Uterus (tissue), 4 donors: ENCODE measurements around the gene DYNC1H1. TPM values are rescaled to one million over a fixed set of nuclear protein-coding genes. Genes with fewer than 3 reads are reported as not detected.

ENCODE experiments used
- DNase-seq, 2 donors: peaks; one replicate each; pipeline ENCODE4 v3.0.0-alpha.2; 2019 to 2020
- H3K27ac ChIP-seq, 2 donors: fragments of 200-600 bp; sonication (generic); 1 replicate in 1 of 2; 2 replicates in 1 of 2; pipeline ENCODE4 v1.5.1; 2016 to 2018
- H3K27me3 ChIP-seq, 2 donors: fragments of 200-600 bp; sonication (generic); one replicate each; pipeline ENCODE4 v1.5.1; 2018 to 2019; ENCODE audit warnings: control low read depth in 1 of 2
- H3K36me3 ChIP-seq, 2 donors: fragments of 200-600 bp; sonication (generic); one replicate each; pipeline ENCODE4 v1.5.1; 2019; ENCODE audit warnings: control low read depth in 1 of 2
- H3K4me1 ChIP-seq, 2 donors: fragments of 200-600 bp; sonication (generic); one replicate each; pipeline ENCODE4 v1.5.1; 2018 to 2019; ENCODE audit warnings: control low read depth in 1 of 2
- H3K4me3 ChIP-seq, 2 donors: fragments of 200-600 bp; sonication (generic); 1 replicate in 1 of 2; 2 replicates in 1 of 2; pipeline ENCODE4 v1.5.1; 2018 to 2019; ENCODE audit warnings: mild to moderate bottlenecking in 1 of 2
- H3K9me3 ChIP-seq, 2 donors: fragments of 200-600 bp; sonication (generic); one replicate each; pipeline ENCODE4 v1.5.1; 2019; ENCODE audit warnings: control low read depth in 1 of 2
- POLR2A ChIP-seq, 2 donors: fragments of 450-650 bp; IDR thresholded peaks; one replicate each; pipeline ENCODE4 v1.6.1; 2016; ENCODE audit warnings: antibody characterized with exemption in 2 of 2, mild to moderate bottlenecking in 1 of 2, moderate library complexity in 1 of 2
- intact Hi-C: fragments of 100-400 bp; cut with DNase I; formaldehyde crosslinking; loops from one replicate; pipeline ENCODE4 v1.15.1; 2023; ENCODE audit warnings: low total_unique reads
- total RNA-seq, 4 donors: library from RNA; depleted of rRNA in 3 of 4; stranded (reverse); fragments of >200 nt in 3 of 4; gene quantifications; one replicate each; pipeline versions ENCODE4 v1.1.0 to v1.2.4, GENCODE V29; 2014 to 2023
- TF ChIP-seq, protein P1 (sequence below), 4 experiments: fragments of 200-600 bp in 2 of 4; fragments of 450-650 bp in 2 of 4; sonication (generic) in 2 of 4; IDR thresholded peaks; one replicate each; pipeline ENCODE4 v1.5.1; 2016 to 2019; ENCODE audit warnings: antibody characterized with exemption in 4 of 4, mild to moderate bottlenecking in 2 of 4, moderate library complexity in 1 of 4
- donor health status: DM: yes; HTN: yes; CAD: no.

Gene DYNC1H1
- total RNA-seq, 4 donors from 2014 or later, result 251 to 634 (median 479) TPM

- intact Hi-C loops, result no loop called here
- no peak overlapping the region for H3K27ac ChIP-seq
- TF ChIP-seq, protein P1, sequence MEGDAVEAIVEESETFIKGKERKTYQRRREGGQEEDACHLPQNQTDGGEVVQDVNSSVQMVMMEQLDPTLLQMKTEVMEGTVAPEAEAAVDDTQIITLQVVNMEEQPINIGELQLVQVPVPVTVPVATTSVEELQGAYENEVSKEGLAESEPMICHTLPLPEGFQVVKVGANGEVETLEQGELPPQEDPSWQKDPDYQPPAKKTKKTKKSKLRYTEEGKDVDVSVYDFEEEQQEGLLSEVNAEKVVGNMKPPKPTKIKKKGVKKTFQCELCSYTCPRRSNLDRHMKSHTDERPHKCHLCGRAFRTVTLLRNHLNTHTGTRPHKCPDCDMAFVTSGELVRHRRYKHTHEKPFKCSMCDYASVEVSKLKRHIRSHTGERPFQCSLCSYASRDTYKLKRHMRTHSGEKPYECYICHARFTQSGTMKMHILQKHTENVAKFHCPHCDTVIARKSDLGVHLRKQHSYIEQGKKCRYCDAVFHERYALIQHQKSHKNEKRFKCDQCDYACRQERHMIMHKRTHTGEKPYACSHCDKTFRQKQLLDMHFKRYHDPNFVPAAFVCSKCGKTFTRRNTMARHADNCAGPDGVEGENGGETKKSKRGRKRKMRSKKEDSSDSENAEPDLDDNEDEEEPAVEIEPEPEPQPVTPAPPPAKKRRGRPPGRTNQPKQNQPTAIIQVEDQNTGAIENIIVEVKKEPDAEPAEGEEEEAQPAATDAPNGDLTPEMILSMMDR (IDR thresholded peaks at IDR 0.05), result no peak
- TF ChIP-seq POLR2A (IDR thresholded peaks at IDR 0.05), result no peak
- H3K4me3 ChIP-seq, result no peak overlapping the region
- no peaks in the 10 kb centered on the region for H3K4me1 ChIP-seq
- H3K9me3 ChIP-seq, result no peaks in the 10 kb centered on the region
- no peaks in the 10 kb centered on the region for H3K36me3 ChIP-seq
- no peaks in the 10 kb centered on the region for H3K27me3 ChIP-seq
- no peak for DNase-seq
These were observed 44.5 kb downstream of the DYNC1H1 start for GRCh38 chr14:102008891-102009290.

DNA sequence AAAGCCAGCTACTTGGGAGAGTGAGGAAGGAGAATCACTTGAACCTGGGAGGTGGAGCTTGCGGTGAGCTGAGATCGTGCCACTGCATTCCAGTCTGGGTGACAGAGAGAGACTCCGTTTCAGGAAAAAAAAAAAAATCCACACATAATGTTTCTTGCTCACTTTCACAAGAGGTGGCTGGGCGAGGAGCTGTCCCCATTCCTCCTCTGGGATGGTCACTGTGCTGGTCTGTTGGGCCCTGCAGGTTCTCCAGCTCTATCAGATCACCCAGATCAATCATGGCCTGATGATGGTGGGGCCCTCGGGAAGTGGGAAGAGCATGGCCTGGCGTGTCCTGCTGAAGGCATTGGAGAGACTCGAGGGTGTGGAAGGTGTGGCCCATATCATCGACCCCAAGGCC lies 47.3 kb downstream of the DYNC1H1 start:
- H3K4me1 ChIP-seq, result no peaks in the 10 kb centered on the region
- no peak for DNase-seq
- H3K4me3 ChIP-seq, result no peak overlapping the region
- H3K27ac ChIP-seq, result no peak overlapping the region
- no peaks in the 10 kb centered on the region for H3K36me3 ChIP-seq
- no peaks in the 10 kb centered on the region for H3K9me3 ChIP-seq
- no peaks in the 10 kb centered on the region for H3K27me3 ChIP-seq
- TF ChIP-seq POLR2A (IDR thresholded peaks at IDR 0.05), result no peak
- TF ChIP-seq, protein P1 (IDR thresholded peaks at IDR 0.05), result no peak
- intact Hi-C loops, result no loop called here

- no peak overlapping the region for H3K27ac ChIP-seq
- no peak for DNase-seq
- intact Hi-C loops, result no loop called here
- no peak for TF ChIP-seq POLR2A (IDR thresholded peaks at IDR 0.05)
- TF ChIP-seq, protein P1 (IDR thresholded peaks at IDR 0.05), result no peak
- no peaks in the 10 kb centered on the region for H3K9me3 ChIP-seq
- H3K36me3 ChIP-seq, result no peaks in the 10 kb centered on the region
- no peaks in the 10 kb centered on the region for H3K27me3 ChIP-seq
- H3K4me3 ChIP-seq, result no peak overlapping the region
- no peaks in the 10 kb centered on the region for H3K4me1 ChIP-seq
These were observed 48.0 kb downstream of the DYNC1H1 start for GRCh38 chr14:102012336-102012735.

DNA sequence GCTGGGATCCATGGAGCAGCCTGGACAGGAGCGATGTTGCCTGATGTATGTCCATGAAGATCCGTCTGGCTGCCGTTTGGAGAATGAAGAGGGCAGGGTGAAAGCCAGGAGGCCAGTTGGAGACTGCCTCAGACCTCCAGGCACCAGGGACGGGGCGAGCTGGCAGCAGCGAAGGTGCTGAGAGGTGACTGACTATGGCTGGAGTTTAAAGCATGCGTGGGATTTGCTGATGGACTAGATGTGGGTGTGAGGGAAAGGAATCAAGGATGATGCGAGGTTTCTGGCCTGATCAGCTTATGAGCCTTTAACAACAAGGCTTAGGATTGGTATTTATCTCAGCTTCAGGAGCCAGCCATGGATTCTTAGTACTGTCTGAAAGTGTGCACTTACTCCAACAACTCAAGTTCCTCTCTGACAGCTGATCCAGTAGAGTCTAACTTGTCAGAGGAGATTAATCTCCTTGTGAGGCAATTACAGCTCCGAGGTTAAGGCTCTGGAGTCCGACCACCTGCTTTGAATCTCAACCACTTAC lies 49.4 kb downstream of the DYNC1H1 start:
- no peak overlapping the region for H3K4me3 ChIP-seq
- no peaks in the 10 kb centered on the region for H3K36me3 ChIP-seq
- H3K27ac ChIP-seq, result no peak overlapping the region
- DNase-seq, result no peak
- no peaks in the 10 kb centered on the region for H3K9me3 ChIP-seq
- TF ChIP-seq POLR2A (IDR thresholded peaks at IDR 0.05), result no peak
- TF ChIP-seq, protein P1 (IDR thresholded peaks at IDR 0.05), result no peak
- intact Hi-C loops, result no loop called here
- H3K27me3 ChIP-seq, result no peaks in the 10 kb centered on the region
- H3K4me1 ChIP-seq, result no peaks in the 10 kb centered on the region

DNA sequence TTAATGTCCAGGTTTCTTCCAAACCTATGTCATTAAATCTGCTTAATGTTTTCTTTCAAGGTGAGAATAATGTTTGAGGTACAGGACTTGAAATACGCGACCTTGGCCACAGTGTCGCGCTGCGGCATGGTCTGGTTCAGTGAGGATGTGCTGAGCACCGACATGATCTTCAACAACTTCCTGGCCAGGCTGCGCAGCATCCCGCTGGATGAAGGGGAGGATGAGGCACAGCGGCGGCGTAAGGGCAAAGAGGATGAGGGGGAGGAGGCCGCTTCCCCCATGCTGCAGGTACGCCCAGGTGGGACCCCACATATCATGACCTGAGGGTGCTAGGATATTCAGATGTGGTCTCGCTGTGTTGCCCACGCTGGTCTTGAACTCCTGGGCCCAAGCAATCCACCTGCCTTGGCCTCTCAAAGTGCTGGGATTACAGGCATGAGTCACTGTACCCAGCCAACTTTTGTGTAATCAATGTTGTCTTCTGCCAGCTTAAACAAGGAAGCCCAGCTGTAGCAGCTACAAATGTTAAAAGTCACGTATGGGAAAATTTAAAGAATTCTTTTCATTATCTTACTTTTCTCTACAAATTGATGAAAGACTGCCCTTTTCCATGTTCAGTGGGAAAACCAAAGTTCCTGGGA lies 50.8 kb downstream of the DYNC1H1 start:
- H3K9me3 ChIP-seq, result no peaks in the 10 kb centered on the region
- no peaks in the 10 kb centered on the region for H3K27me3 ChIP-seq
- no peak overlapping the region for H3K27ac ChIP-seq
- H3K4me3 ChIP-seq, result no peak overlapping the region
- intact Hi-C loops, result no loop called here
- TF ChIP-seq POLR2A (IDR thresholded peaks at IDR 0.05), result no peak
- TF ChIP-seq, protein P1 (IDR thresholded peaks at IDR 0.05), result no peak
- no peaks in the 10 kb centered on the region for H3K36me3 ChIP-seq
- no peak for DNase-seq
- H3K4me1 ChIP-seq, result no peaks in the 10 kb centered on the region
